NB4 (cell line): ENCODE results near the gene TUT7.
"Not testable (repeated sequence)": the region's sequence is repeated elsewhere in the genome, so short reads cannot be mapped to it uniquely, and the experiment has no call there.

Experiments
- DNase-seq: peaks from one replicate; pipeline ENCODE4 v3.0.0; 2010; ENCODE audit warnings: low read depth
- H3K4me3 ChIP-seq: one replicate; pipeline ENCODE4 v1.5.1; 2011; ENCODE audit warnings: mild to moderate bottlenecking, low read depth, low read length, moderate library complexity
- CTCF ChIP-seq: IDR thresholded peaks from one replicate; pipeline ENCODE4 v1.5.1; 2012; ENCODE audit warnings: low read depth, low read length
- MAX ChIP-seq: IDR thresholded peaks from 2 replicates; pipeline ENCODE4 v1.6.1; 2011; ENCODE audit warnings: low read depth, low read length
- MYC ChIP-seq: IDR thresholded peaks from 2 replicates; pipeline ENCODE4 v1.6.1; 2011; ENCODE audit warnings: low read depth, low read length
- POLR2A ChIP-seq: IDR thresholded peaks from 2 replicates; pipeline ENCODE4 v1.6.1; 2011; ENCODE audit warnings: mild to moderate bottlenecking; ENCODE audit not compliant: insufficient read length; ENCODE audit errors: extremely low read depth

TUT7 gene

GRCh38 chr9:86387376-86387775 lies 33.2 kb upstream of the TUT7 start:
- DNase-seq, result no peak
- no peak for TF ChIP-seq MYC
- no peak for TF ChIP-seq CTCF
- no peak for TF ChIP-seq MAX
- no peak for TF ChIP-seq POLR2A
- H3K4me3 ChIP-seq, result no peak overlapping the region

- H3K4me3 ChIP-seq, result not testable (repeated sequence)
Observed at GRCh38 chr9:86383000-86383399, 28.8 kb upstream of the TUT7 start.

GRCh38 chr9:86376016-86376415 lies 21.8 kb upstream of the TUT7 start:
- H3K4me3 ChIP-seq, result no peak overlapping the region
- TF ChIP-seq MAX, result no peak
- no peak for TF ChIP-seq CTCF
- no peak for TF ChIP-seq MYC
- TF ChIP-seq POLR2A, result no peak
- DNase-seq, result no peak

More at GRCh38 chr9:86383000-86383399, 28.8 kb upstream of the TUT7 start:
- not testable (repeated sequence) for DNase-seq

- no peak for TF ChIP-seq CTCF
- no peak for TF ChIP-seq POLR2A
- no peak for TF ChIP-seq MAX
- no peak for TF ChIP-seq MYC
Observed at GRCh38 chr9:86369810-86370209, 15.6 kb upstream of the TUT7 start.

GRCh38 chr9:86368871-86369521 lies 14.8 kb upstream of the TUT7 start:
- peak; percentile 60 for DNase-seq
- TF ChIP-seq CTCF (no peak), MYC (no peak), POLR2A (no peak), MAX (no peak)
- H3K4me3 ChIP-seq, result no peak overlapping the region

More at GRCh38 chr9:86369810-86370209, 15.6 kb upstream of the TUT7 start:
- DNase-seq, result no peak
- no peak overlapping the region for H3K4me3 ChIP-seq

- no peak overlapping the region for H3K4me3 ChIP-seq
- TF ChIP-seq POLR2A (no peak), MAX (no peak), MYC (no peak), CTCF (no peak)
- DNase-seq, result no peak
Observed at GRCh38 chr9:86361176-86361575, 7.0 kb upstream of the TUT7 start.
